K562 (cell line): Measurements from ENCODE around the gene KIAA0319L. TPM values are rescaled to one million over a fixed set of nuclear protein-coding genes. Genes with fewer than 3 reads are reported as not detected.
A peak's percentile ranks its signal among the peaks of the same experiment; 100 is the strongest.

Experiments used
- ARID3A ChIP-seq: IDR thresholded peaks from 2 replicates; pipeline ENCODE4 v1.6.1; 2012; ENCODE audit warnings: low read depth, low read length, improper control_type of control experiment, borderline replicate concordance
- ATF7 ChIP-seq: fragments of 450-650 bp; IDR thresholded peaks from 2 replicates; pipeline ENCODE4 v1.7.1; 2014; ENCODE audit warnings: mild to moderate bottlenecking, moderate library complexity
- BRF2 ChIP-seq: IDR thresholded peaks from 3 replicates; pipeline ENCODE4 v1.6.1; 2011; ENCODE audit warnings: borderline replicate concordance, mild to moderate bottlenecking; ENCODE audit not compliant: insufficient read length, insufficient read depth
- E2F5 ChIP-seq: sonication (generic); formaldehyde crosslinking; IDR thresholded peaks from 2 replicates; pipeline ENCODE4 v1.8.0; 2022; ENCODE audit warnings: mild to moderate bottlenecking, missing genetic modification reagents
- FOXJ3 ChIP-seq: sonication (generic); formaldehyde crosslinking; IDR thresholded peaks from 2 replicates; pipeline ENCODE4 v1.4.0; 2020; ENCODE audit warnings: mild to moderate bottlenecking, missing genetic modification reagents
- FOXM1 ChIP-seq, 2 experiments: fragments of 450-650 bp in 1 of 2; sonication (generic) in 1 of 2; formaldehyde crosslinking in 1 of 2; IDR thresholded peaks; 2 replicates each; pipeline versions ENCODE4 v1.6.1 to v1.9.0; 2017 to 2022; ENCODE audit warnings: low read depth in 2 of 2, mild to moderate bottlenecking in 2 of 2, missing genetic modification reagents in 1 of 2, moderate library complexity in 1 of 2
- HMG20B ChIP-seq: fragments of 250-450 bp; sonication (Bioruptor Pico); IDR thresholded peaks from 2 replicates; pipeline ENCODE4 v1.5.0; 2021; ENCODE audit warnings: mild to moderate bottlenecking
- KHSRP ChIP-seq: fragments of 450-650 bp; IDR thresholded peaks from 2 replicates; pipeline ENCODE4 v1.6.1; 2017
- KLF1 ChIP-seq: fragments of 450-650 bp; IDR thresholded peaks from 2 replicates; pipeline ENCODE4 v1.6.1; 2016; ENCODE audit warnings: missing genetic modification characterization, missing compliant biosample characterization
- MIER1 ChIP-seq: fragments of 450-650 bp; IDR thresholded peaks from 2 replicates; pipeline ENCODE4 v1.6.1; 2016; ENCODE audit warnings: antibody characterized with exemption, mild to moderate bottlenecking, low read depth
- POU5F1 ChIP-seq: fragments of 150-350 bp; IDR thresholded peaks from 2 replicates; pipeline ENCODE4 v1.6.1; 2014; ENCODE audit warnings: borderline replicate concordance, low read length, low read depth, mild to moderate bottlenecking; ENCODE audit not compliant: partially characterized antibody
- RB1 ChIP-seq: fragments of 450-650 bp; IDR thresholded peaks from 2 replicates; pipeline ENCODE4 v1.6.1; 2017; ENCODE audit warnings: low read depth, mild to moderate bottlenecking
- RBM15 ChIP-seq: fragments of 200-400 bp; formaldehyde crosslinking; IDR thresholded peaks from 2 replicates; pipeline ENCODE4 v1.6.1; 2018; ENCODE audit warnings: mild to moderate bottlenecking, low read length, moderate library complexity; ENCODE audit not compliant: insufficient read depth
- SRF ChIP-seq, 2 experiments: fragments of 250-450, 450-650 bp in 1 of 2; sonication (Bioruptor Pico) in 1 of 2; sonication (generic) in 1 of 2; formaldehyde crosslinking; IDR thresholded peaks; 2 replicates each; pipeline versions ENCODE4 v1.5.0 to v1.5.1; 2020 to 2022; ENCODE audit warnings: mild to moderate bottlenecking in 1 of 2, missing genetic modification reagents in 1 of 2
- VEZF1 ChIP-seq: fragments of 200-800 bp; sonication (Bioruptor generic); IDR thresholded peaks from 2 replicates; pipeline ENCODE4 v1.6.1; 2017; ENCODE audit warnings: missing genetic modification characterization, missing compliant biosample characterization
- ZC3H4 ChIP-seq: sonication (generic); formaldehyde crosslinking; IDR thresholded peaks from 2 replicates; pipeline ENCODE4 v1.9.0; 2021; ENCODE audit warnings: missing genetic modification reagents, borderline replicate concordance
- ZKSCAN3 ChIP-seq: fragments of 250-450 bp; sonication (Bioruptor Pico); IDR thresholded peaks from 2 replicates; pipeline ENCODE4 v1.4.0; 2020
- ZNF174 ChIP-seq: fragments of 250-450 bp; sonication (Bioruptor Pico); IDR thresholded peaks from 2 replicates; pipeline ENCODE4 v1.4.0; 2020; ENCODE audit warnings: mild to moderate bottlenecking
- ZNF212 ChIP-seq: fragments of 450-650 bp; formaldehyde crosslinking; IDR thresholded peaks from 2 replicates; pipeline ENCODE4 v1.4.0; 2020; ENCODE audit warnings: mild to moderate bottlenecking
- ZNF780A ChIP-seq: fragments of 250-450 bp; sonication (Bioruptor Pico); IDR thresholded peaks from 2 replicates; pipeline ENCODE4 v1.5.0; 2021; ENCODE audit warnings: mild to moderate bottlenecking
- polyA plus RNA-seq, 8 experiments: library from polyadenylated mRNA; depleted of rRNA in 4 of 8; stranded (reverse) in 5 of 8; unstranded in 3 of 8; fragments of >200 nt; fragmentation: Nextera tagmentation in 2 of 8; fragmentation: Illumina TruSeq in 1 of 8; extraction: Ambion mirVana in 2 of 8; extraction: Trizol in 1 of 8; gene quantifications; 2 replicates each; pipeline versions ENCODE4 v1.2.1 to v1.2.3, GENCODE V29; 2011 to 2014; ENCODE audit warnings: inconsistent platforms in 1 of 8, missing spikeins in 1 of 8
- total RNA-seq, 7 experiments: library from RNA; depleted of rRNA in 6 of 7; stranded (reverse); fragments of >200 nt in 6 of 7; fragmentation: Illumina TruSeq in 2 of 7; extraction: Trizol in 2 of 7; gene quantifications; 2 replicates each; pipeline versions ENCODE4 v1.2.1 to v1.2.3, GENCODE V29; 2011 to 2021; ENCODE audit warnings: low replicate concordance in 1 of 7

Gene KIAA0319L
- total and polyA plus RNA-seq, 9 of the 15 experiments (the other 6 are each of a cell fraction or from before 2014, with no cell fraction given), result 2.4 to 51.7 (median 27.4) TPM

GRCh38 chr1:35557611-35558373 is 589 bp upstream of the KIAA0319L start, which contains the start of gene NCDN (continued):
- TF ChIP-seq SRF (CRISPR knock-in tag; IDR thresholded peaks at IDR 0.05) (no peak), POU5F1 (peak; percentile 76), MIER1 (peak; percentile 58; the same call in 1 of the 2 replicates), VEZF1 (CRISPR knock-in tag) (peak; percentile 98), ZNF174 (no peak), E2F5 (CRISPR knock-in tag) (peak; percentile 60; the same call in 1 of the 2 replicates), ATF7 (peak; percentile 50; the same call in 1 of the 2 replicates), RBM15 (no peak), ZNF212 (CRISPR knock-in tag) (no peak), BRF2 (no peak), KLF1 (no peak; the same call in 1 of the 2 replicates), FOXM1 (IDR thresholded peaks at IDR 0.05; ENCODE audit: low read depth) (no peak), FOXM1 (CRISPR knock-in tag; IDR thresholded peaks at IDR 0.05; ENCODE audit: low read depth) (peak; percentile 67), ZC3H4 (CRISPR knock-in tag) (no peak), ZKSCAN3 (CRISPR knock-in tag) (no peak), HMG20B (CRISPR knock-in tag) (no peak), FOXJ3 (CRISPR knock-in tag) (no peak), RB1 (peak; percentile 68), ZNF780A (CRISPR knock-in tag) (no peak), ARID3A (no peak), KHSRP (peak; percentile 47; the same call in 1 of the 2 replicates)
